Measurements from ENCODE around the gene DNAJC6. TPM values are rescaled to one million over a fixed set of nuclear protein-coding genes. Genes with fewer than 3 reads are reported as not detected.
"Not testable (repeated sequence)": the region's sequence is repeated elsewhere in the genome, so short reads cannot be mapped to it uniquely, and the experiment has no call there.

DNAJC6 gene
- total RNA-seq, 2 donors from 2014 or later = 1.3 to 2.2 TPM

DNA sequence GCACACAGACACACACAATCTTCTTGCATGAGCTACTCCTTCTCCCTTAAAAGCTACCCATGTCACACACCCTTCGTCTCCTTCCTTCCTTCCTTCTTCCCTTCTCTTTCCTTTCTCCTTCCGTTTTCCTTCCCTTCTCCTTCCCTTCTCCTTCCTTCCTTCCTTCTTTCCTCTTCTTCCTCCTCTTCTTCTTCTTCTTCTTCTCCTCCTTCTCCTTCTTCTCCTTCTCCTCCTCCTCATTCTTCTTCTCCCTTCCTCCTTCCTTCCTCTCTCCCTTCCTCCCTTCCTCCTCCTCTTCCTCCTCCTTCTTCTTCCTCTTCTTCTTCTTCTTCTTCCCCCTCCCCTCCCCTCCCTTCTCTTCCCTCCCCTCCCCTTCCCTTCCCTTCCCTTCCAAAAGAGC lies 59.1 kb downstream of the DNAJC6 start:
- intact Hi-C loops (cut with DNase I) = no loop called here

DNA sequence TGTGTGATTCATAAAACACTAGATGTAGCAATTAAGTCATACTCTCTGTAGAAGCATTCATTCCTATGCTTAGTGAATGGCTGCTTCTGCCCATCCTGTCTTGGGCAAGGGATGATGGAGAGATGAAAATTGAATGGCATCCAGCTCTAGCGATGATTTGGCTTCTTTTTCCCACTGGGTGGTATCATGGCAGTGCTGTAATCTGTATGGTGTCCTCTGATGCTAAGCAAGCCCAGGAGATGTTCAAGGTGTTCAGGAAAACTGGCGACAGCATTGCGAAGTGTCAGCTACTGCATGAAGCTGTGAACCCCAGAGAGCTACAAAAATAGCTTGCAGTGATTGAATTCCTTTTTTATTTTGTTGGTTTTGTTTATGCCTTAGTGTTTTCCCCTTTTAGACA lies 62.2 kb downstream of the DNAJC6 start:
- Histone ChIP-seq H3K4me1 (no peaks in the 10 kb centered on the region), H3K36me3 (no peaks in the 10 kb centered on the region), H3K4me3 (no peak overlapping the region), H3K27me3 (no peaks in the 10 kb centered on the region), H3K9me3 (no peaks in the 10 kb centered on the region), H3K9ac (ENCODE audit: low read depth in 2 of 2, low read length in 2 of 2) (no peak overlapping the region), H3K27ac (no peak overlapping the region)
- no peak for DNase-seq
- TF ChIP-seq, protein P1, sequence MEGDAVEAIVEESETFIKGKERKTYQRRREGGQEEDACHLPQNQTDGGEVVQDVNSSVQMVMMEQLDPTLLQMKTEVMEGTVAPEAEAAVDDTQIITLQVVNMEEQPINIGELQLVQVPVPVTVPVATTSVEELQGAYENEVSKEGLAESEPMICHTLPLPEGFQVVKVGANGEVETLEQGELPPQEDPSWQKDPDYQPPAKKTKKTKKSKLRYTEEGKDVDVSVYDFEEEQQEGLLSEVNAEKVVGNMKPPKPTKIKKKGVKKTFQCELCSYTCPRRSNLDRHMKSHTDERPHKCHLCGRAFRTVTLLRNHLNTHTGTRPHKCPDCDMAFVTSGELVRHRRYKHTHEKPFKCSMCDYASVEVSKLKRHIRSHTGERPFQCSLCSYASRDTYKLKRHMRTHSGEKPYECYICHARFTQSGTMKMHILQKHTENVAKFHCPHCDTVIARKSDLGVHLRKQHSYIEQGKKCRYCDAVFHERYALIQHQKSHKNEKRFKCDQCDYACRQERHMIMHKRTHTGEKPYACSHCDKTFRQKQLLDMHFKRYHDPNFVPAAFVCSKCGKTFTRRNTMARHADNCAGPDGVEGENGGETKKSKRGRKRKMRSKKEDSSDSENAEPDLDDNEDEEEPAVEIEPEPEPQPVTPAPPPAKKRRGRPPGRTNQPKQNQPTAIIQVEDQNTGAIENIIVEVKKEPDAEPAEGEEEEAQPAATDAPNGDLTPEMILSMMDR (IDR thresholded peaks at IDR 0.05) = no peak
- intact Hi-C loops (cut with DNase I) = no loop called here

More for the DNA sequence above, 59.1 kb downstream of the DNAJC6 start:
- Histone ChIP-seq H3K27me3 (no peaks in the 10 kb centered on the region), H3K4me1 (no peaks in the 10 kb centered on the region), H3K27ac (no peak overlapping the region), H3K9me3 (no peaks in the 10 kb centered on the region), H3K36me3 (no peaks in the 10 kb centered on the region), H3K9ac (ENCODE audit: low read depth in 2 of 2, low read length in 2 of 2) (no peak overlapping the region), H3K4me3 (no peak overlapping the region)
- no peak for DNase-seq
- TF ChIP-seq, protein P1 (IDR thresholded peaks at IDR 0.05) = no peak

DNA sequence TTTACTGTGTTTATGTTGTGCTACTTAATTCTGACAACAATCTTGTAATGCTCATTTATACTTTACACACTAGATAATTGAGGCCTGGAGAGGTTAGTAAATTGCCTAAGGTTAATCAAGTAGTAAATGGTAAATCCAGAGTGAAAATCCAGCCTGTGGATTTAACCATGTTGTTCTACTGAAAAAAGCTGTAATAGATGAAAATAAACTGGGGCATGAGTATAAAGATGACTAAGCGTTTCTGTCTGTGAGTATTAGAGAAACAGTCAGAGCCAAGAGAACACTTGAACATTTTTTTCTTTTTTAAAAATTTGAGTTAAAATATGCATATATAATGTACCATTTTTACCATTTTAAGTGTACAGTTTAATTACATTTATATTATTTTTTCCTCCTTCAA lies 63.2 kb downstream of the DNAJC6 start:
- intact Hi-C loops (cut with DNase I) = no loop called here
- no peaks in the 10 kb centered on the region for H3K27me3 ChIP-seq
- no peak overlapping the region for H3K4me3 ChIP-seq
- H3K9ac ChIP-seq (ENCODE audit: low read depth in 2 of 2, low read length in 2 of 2) = no peak overlapping the region
- DNase-seq = no peak
- H3K27ac ChIP-seq = no peak overlapping the region
- no peaks in the 10 kb centered on the region for H3K9me3 ChIP-seq
- TF ChIP-seq, protein P1 (IDR thresholded peaks at IDR 0.05) = no peak
- no peaks in the 10 kb centered on the region for H3K36me3 ChIP-seq
- no peaks in the 10 kb centered on the region for H3K4me1 ChIP-seq

DNA sequence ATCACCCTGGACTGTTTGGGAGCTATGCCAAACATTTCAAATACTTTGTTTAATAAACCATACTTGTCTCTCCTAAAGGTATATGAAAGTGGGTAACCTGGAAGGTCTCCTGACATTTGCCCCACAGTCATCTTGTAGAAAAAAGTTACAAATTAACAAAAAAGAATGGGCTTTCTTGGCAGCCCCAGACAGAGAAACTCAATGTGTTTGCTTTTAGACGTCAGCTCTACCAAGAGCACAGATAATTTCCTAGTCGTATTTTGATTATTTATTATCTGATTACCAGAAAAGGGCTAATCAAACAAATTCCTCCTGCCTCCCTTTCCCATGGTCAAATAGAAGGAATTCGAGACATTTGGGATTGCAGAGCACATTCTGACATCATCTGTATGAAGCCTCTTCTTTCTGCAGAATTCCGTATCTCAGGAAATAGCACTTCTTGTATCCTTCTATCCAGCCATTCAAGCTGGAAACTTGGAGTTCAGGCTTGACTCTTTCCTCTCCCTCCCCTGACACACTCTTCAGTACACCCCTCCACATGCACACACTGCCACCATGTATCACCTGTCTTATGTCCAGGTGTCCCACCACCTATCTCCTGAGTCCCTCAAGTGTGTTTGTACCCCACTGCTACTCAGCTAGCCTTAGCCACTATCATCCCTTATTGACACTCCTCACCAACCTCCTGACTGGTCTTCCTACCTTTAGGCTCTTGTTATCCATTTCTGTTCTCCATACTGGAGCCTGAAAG lies 68.3 kb downstream of the DNAJC6 start:
- no peak overlapping the region for H3K27ac ChIP-seq
- no peaks in the 10 kb centered on the region for H3K4me1 ChIP-seq
- H3K9ac ChIP-seq (ENCODE audit: low read depth in 2 of 2, low read length in 2 of 2) = no peak overlapping the region
- H3K4me3 ChIP-seq = no peak overlapping the region
- no peak for DNase-seq
- no peaks in the 10 kb centered on the region for H3K36me3 ChIP-seq
- intact Hi-C loops (cut with DNase I) = no loop called here
- no peaks in the 10 kb centered on the region for H3K9me3 ChIP-seq
- no peaks in the 10 kb centered on the region for H3K27me3 ChIP-seq
- TF ChIP-seq, protein P1 (IDR thresholded peaks at IDR 0.05) = no peak

DNA sequence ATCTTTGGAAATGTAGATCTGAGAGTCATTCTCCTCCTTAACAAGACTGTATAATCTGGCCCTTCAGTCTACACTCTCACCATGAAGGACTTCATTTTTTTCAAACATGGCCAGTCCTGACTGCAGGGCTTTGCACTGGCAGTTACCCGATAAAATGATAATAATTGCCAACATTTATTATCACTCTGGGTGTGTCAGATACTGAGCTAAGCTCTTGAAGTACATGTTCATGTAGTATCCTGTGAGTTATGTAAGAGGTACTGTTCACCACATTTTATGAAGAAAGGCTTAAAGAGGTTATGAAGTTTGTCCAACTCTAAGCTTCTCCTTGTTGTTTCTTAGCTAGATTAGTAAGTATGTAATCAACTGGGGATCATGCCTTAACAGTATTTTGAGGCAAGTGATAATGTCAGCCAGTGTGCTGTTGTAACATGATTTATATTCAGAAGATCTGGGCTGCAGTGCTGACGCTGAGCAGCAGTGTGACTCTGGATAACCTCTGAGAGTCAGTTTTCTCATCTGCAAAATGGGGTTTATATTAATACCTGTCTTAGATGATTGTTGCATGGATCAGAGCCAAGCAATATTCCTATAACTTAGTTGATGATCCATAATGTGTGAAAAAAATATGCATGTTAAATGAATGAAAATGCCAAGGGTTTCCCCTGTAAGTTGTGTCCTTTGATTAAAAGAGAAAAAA lies 69.1 kb downstream of the DNAJC6 start:
- Histone ChIP-seq H3K9me3 (no peaks in the 10 kb centered on the region), H3K36me3 (no peaks in the 10 kb centered on the region), H3K27ac (no peak overlapping the region), H3K4me3 (no peak overlapping the region), H3K27me3 (no peaks in the 10 kb centered on the region), H3K9ac (ENCODE audit: low read depth in 2 of 2, low read length in 2 of 2) (no peak overlapping the region), H3K4me1 (no peaks in the 10 kb centered on the region)
- TF ChIP-seq, protein P1 (IDR thresholded peaks at IDR 0.05) = no peak
- DNase-seq = no peak
- intact Hi-C loops (cut with DNase I) = no loop called here

DNA sequence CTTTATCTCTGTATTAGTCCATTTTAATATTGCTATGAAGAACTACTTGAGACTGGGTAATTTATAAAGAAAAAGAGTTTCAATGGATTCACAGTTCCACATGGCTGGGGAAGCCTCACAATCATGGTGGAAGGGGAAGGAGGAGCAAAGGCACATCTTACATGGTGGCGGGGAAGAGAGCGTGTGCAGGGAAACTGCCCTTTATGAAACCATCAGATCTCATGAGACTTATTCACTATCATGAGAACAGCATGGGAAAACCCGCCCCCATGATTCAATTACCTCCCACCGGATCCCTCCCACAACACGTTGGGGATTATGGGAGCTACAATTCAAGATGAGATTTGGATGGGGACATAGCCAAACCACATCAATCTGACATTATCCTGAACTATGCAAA lies 75.1 kb downstream of the DNAJC6 start:
- H3K4me1 ChIP-seq; H3K4me3 ChIP-seq; H3K36me3 ChIP-seq; H3K9ac ChIP-seq (ENCODE audit: low read depth in 2 of 2, low read length in 2 of 2); H3K27me3 ChIP-seq; H3K9me3 ChIP-seq; DNase-seq; H3K27ac ChIP-seq; intact Hi-C loops (cut with DNase I): not testable (repeated sequence)

All from colonic mucosa (tissue), 4 donors.